ENCODE data around the gene CCDC82. TPM values are rescaled to one million over a fixed set of nuclear protein-coding genes. Genes with fewer than 3 reads are reported as not detected.

Gene CCDC82
- total RNA-seq, 1 donor from 2014 or later: 26.2 TPM

DNA sequence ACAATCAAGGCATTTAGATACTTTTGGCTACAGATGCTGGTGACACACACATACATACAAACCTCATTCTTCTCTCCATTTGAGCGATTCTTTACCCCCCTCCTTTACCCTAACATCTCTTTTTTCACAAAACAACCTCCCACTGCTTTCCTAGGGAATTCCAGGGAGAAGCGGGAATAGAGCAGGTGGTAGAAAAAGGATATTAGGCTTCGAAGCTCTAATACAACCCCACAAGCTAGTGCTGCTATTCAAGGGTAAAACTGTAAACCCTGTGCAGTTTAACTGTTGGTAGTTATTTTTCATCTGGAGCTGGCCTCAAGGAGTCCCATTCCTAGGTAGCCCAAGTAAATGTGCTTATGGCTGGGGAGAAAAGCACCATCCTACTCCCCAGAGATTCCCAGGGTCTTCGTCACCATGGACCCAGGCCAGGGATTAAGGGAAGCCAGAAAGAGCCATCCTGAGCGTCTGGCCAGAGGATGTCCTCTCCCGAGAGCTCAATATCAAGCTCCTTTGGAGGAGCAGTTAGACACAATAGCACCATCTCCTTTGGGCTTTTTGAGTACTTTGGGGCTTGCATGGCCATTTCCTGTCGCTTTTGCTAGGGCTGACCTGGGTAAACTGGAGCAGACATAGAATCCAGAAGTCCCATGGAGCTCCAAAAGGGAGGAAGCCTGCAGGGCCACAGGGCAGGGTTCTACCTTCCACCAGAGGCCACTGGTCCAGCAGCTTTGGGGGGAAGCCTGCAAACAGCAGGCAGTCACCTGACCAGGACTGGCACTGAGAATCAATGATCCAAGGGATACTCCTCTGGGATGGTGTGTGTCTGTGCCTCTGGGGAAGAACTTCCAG lies 49.8 kb downstream of the CCDC82 start:
- H3K27ac Mint-ChIP-seq (ENCODE audit: unreplicated experiment): peak overlapping the region; percentile 35
- peak overlapping the region; percentile 92 for H3K27ac ChIP-seq (ENCODE audit: low read depth, low read length)
- FAIRE-seq: no peak
- no peaks in the 10 kb centered on the region for H3K27me3 ChIP-seq (ENCODE audit: insufficient read depth, low read length)
- H3K4me1 Mint-ChIP-seq (ENCODE audit: low read depth, unreplicated experiment): peaks cover 44% of the 10 kb centered on the region
- peak overlapping the region; percentile 88 for H3K4me3 Mint-ChIP-seq (ENCODE audit: unreplicated experiment)
- H3K9ac ChIP-seq (ENCODE audit: low read length): peak overlapping the region; percentile 99
- no peaks in the 10 kb centered on the region for H3K27me3 Mint-ChIP-seq (ENCODE audit: low read depth, unreplicated experiment)
- peaks cover 80% of the 10 kb centered on the region for H3K79me2 ChIP-seq (ENCODE audit: insufficient read depth, low read length)
- no peak overlapping the region for H2AFZ ChIP-seq (ENCODE audit: low read depth, low read length)
- peaks cover 10% of the 10 kb centered on the region for H3K36me3 Mint-ChIP-seq (ENCODE audit: low read depth, unreplicated experiment)
- peak overlapping the region; percentile 97 for H3K4me3 ChIP-seq (ENCODE audit: insufficient read depth, low read depth, low read length)
- peak overlapping the region; percentile 92 for H3K4me2 ChIP-seq (ENCODE audit: low read length)
- peaks cover 12% of the 10 kb centered on the region for H4K20me1 ChIP-seq (ENCODE audit: insufficient read depth, low read length)
- H3K9me3 Mint-ChIP-seq (ENCODE audit: unreplicated experiment): no peaks in the 10 kb centered on the region
- H3K4me1 ChIP-seq (ENCODE audit: insufficient read depth, low read length): peaks cover 44% of the 10 kb centered on the region
- H3K36me3 ChIP-seq (ENCODE audit: insufficient read depth, low read length): peaks cover 3% of the 10 kb centered on the region
- peak; percentile 57 for DNase-seq (ENCODE audit: low read depth)
- TF ChIP-seq, protein P1, sequence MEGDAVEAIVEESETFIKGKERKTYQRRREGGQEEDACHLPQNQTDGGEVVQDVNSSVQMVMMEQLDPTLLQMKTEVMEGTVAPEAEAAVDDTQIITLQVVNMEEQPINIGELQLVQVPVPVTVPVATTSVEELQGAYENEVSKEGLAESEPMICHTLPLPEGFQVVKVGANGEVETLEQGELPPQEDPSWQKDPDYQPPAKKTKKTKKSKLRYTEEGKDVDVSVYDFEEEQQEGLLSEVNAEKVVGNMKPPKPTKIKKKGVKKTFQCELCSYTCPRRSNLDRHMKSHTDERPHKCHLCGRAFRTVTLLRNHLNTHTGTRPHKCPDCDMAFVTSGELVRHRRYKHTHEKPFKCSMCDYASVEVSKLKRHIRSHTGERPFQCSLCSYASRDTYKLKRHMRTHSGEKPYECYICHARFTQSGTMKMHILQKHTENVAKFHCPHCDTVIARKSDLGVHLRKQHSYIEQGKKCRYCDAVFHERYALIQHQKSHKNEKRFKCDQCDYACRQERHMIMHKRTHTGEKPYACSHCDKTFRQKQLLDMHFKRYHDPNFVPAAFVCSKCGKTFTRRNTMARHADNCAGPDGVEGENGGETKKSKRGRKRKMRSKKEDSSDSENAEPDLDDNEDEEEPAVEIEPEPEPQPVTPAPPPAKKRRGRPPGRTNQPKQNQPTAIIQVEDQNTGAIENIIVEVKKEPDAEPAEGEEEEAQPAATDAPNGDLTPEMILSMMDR (IDR thresholded peaks at IDR 0.05; ENCODE audit: insufficient read depth, low read depth, low read length): no peak
- no peak for TF ChIP-seq EZH2 (IDR thresholded peaks at IDR 0.05; ENCODE audit: insufficient read depth, low read length)
- no peaks in the 10 kb centered on the region for H3K9me3 ChIP-seq (ENCODE audit: insufficient read depth, low read depth, low read length)

DNA sequence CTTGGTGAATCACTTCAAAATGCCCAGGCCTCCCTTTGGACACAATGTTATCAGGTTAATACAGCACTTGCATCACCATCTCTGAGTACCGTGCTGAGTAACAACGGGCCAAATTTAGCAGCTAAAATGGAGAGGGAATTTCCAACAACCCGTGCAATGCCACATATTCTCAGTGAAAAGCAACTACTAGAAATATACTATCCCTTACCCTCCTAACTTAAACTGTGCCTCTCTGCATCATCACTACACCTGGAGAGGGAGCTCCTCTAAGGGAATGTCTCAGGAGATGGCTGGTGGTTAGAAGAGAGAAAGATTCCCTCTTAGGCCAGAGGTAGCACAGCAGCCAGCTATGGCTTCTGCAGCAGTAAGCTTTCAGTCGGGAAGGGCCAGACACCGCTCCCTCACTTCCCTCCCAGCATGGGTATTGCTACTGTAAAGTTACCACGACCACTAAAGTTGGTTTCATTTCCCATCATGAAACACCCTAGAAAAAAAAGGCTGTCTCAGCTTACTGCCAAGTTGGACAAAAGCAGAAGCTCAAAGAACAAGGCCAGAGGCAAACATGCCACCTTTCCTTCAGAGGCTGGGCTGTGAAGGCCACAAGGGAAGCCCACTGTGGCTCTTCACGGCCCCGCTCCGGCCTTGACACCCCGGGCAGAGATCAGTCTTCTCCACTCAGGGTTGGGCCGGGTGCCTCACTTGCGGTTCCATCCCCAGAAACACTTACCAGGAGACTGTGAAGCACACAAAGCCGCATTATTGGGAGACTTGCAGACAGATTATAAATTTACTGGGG lies 50.6 kb downstream of the CCDC82 start:
- Mint-ChIP-seq H3K9me3 (ENCODE audit: unreplicated experiment) (no peaks in the 10 kb centered on the region), H3K36me3 (ENCODE audit: low read depth, unreplicated experiment) (peaks cover 10% of the 10 kb centered on the region), H3K27ac (ENCODE audit: unreplicated experiment) (peak overlapping the region; percentile 35), H3K4me1 (ENCODE audit: low read depth, unreplicated experiment) (peaks cover 44% of the 10 kb centered on the region), H3K4me3 (ENCODE audit: unreplicated experiment) (peak overlapping the region; percentile 88), H3K27me3 (ENCODE audit: low read depth, unreplicated experiment) (no peaks in the 10 kb centered on the region)
- Histone ChIP-seq H3K9me3 (ENCODE audit: insufficient read depth, low read depth, low read length) (no peaks in the 10 kb centered on the region), H3K4me2 (ENCODE audit: low read length) (peak overlapping the region; percentile 92), H3K9ac (ENCODE audit: low read length) (peak overlapping the region; percentile 99), H3K36me3 (ENCODE audit: insufficient read depth, low read length) (peaks cover 6% of the 10 kb centered on the region), H3K4me1 (ENCODE audit: insufficient read depth, low read length) (peaks cover 44% of the 10 kb centered on the region), H2AFZ (ENCODE audit: low read depth, low read length) (peak overlapping the region; percentile 38), H3K79me2 (ENCODE audit: insufficient read depth, low read length) (peaks cover 89% of the 10 kb centered on the region), H4K20me1 (ENCODE audit: insufficient read depth, low read length) (peaks cover 12% of the 10 kb centered on the region), H3K4me3 (ENCODE audit: insufficient read depth, low read depth, low read length) (peak overlapping the region; percentile 97), H3K27me3 (ENCODE audit: insufficient read depth, low read length) (no peaks in the 10 kb centered on the region), H3K27ac (ENCODE audit: low read depth, low read length) (peak overlapping the region; percentile 92)
- DNase-seq (ENCODE audit: low read depth): peak; percentile 81
- TF ChIP-seq, protein P1 (IDR thresholded peaks at IDR 0.05; ENCODE audit: insufficient read depth, low read depth, low read length): no peak
- no peak for TF ChIP-seq EZH2 (IDR thresholded peaks at IDR 0.05; ENCODE audit: insufficient read depth, low read length)
- no peak for FAIRE-seq
